ENCODE measurements around the gene CETP. TPM values are rescaled to one million over a fixed set of nuclear protein-coding genes. Genes with fewer than 3 reads are reported as not detected.

Gene CETP
- total RNA-seq, 4 donors from 2014 or later = 0.52 to 0.79 TPM; not detected in 2

GRCh38 chr16:56965149-56966092, 3.7 kb downstream of the CETP start:
- WGBS, 2 donors = 79 to 85% methylated on average over 12 of the region's 12 CpGs
- intact Hi-C loops (cut with DNase I; ENCODE audit: low total_unique reads) = loop anchor here (10.0 kb wide), 1 partner anchor 179 kb away; no protein-coding TSS in a partner anchor
- TF ChIP-seq POLR2A (IDR thresholded peaks at IDR 0.05) = no peak
- TF ChIP-seq CTCF (IDR thresholded peaks at IDR 0.05) = no peak

GRCh38 chr16:56966093-56966475, 4.3 kb downstream of the CETP start:
- no peak overlapping the region for H3K4me3 ChIP-seq (ENCODE audit: low read depth, poor library complexity, severe bottlenecking)
- intact Hi-C loops (cut with DNase I; ENCODE audit: low total_unique reads) = loop anchor here (10.0 kb wide), 1 partner anchor 179 kb away; no protein-coding TSS in a partner anchor
- 77 to 78% methylated on average over 3 of the region's 3 CpGs for WGBS, 2 donors
- TF ChIP-seq POLR2A (IDR thresholded peaks at IDR 0.05) (no peak), CTCF (IDR thresholded peaks at IDR 0.05) (no peak)
- DNase-seq (ENCODE audit: low spot score in 2 of 2) = no peak

More at GRCh38 chr16:56965149-56966092, 3.7 kb downstream of the CETP start:
- DNase-seq (ENCODE audit: low spot score in 2 of 2) = no peak
- H3K4me3 ChIP-seq (ENCODE audit: low read depth, poor library complexity, severe bottlenecking) = no peak overlapping the region

DNA sequence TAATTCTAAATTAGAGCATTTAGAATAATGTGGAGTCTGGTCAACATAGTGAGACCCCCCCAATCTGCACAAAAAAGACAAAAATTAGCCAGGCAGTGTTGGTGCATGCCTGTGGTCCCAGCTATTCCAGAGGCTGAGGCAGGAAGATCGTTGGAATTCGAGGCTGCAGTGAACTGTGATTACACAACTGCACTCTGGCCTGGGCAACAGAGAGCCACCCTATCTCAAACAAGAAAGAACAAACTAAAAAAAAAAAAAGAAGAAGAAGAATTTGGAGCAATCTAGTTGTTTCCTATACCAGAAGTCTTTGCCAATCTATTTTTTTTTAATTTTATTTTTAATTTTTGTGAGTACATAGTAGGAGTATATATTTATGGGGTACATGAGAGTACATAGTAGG, 6.0 kb downstream of the CETP start:
- TF ChIP-seq POLR2A (IDR thresholded peaks at IDR 0.05) (no peak), CTCF (IDR thresholded peaks at IDR 0.05) (no peak)
- WGBS, 2 donors = 43 to 51% methylated on average over 2 of the region's 2 CpGs
- intact Hi-C loops (cut with DNase I; ENCODE audit: low total_unique reads) = loop anchor here (10.0 kb wide), 1 partner anchor 177 kb away; no protein-coding TSS in a partner anchor

GRCh38 chr16:56969769-56970168, 8.0 kb downstream of the CETP start:
- 89 to 98% methylated on average over 4 to 7 of the region's 7 CpGs for WGBS, 2 donors
- no peak overlapping the region for H3K4me3 ChIP-seq (ENCODE audit: low read depth, poor library complexity, severe bottlenecking)
- intact Hi-C loops (cut with DNase I; ENCODE audit: low total_unique reads) = loop anchor here (10.0 kb wide), 1 partner anchor 175 kb away; no protein-coding TSS in a partner anchor
- TF ChIP-seq CTCF (IDR thresholded peaks at IDR 0.05) (no peak), POLR2A (IDR thresholded peaks at IDR 0.05) (no peak)
- no peak for DNase-seq (ENCODE audit: low spot score in 2 of 2)

More for the DNA sequence above, 6.0 kb downstream of the CETP start:
- H3K4me3 ChIP-seq (ENCODE audit: low read depth, poor library complexity, severe bottlenecking) = no peak overlapping the region
- no peak for DNase-seq (ENCODE audit: low spot score in 2 of 2)

GRCh38 chr16:56970934-56971767, 9.4 kb downstream of the CETP start:
- WGBS, 2 donors = 44 to 58% methylated on average over 8 of the region's 8 CpGs

More at GRCh38 chr16:56970934-56971767, 9.4 kb downstream of the CETP start:
- DNase-seq (ENCODE audit: low spot score in 2 of 2) = no peak
- TF ChIP-seq POLR2A (IDR thresholded peaks at IDR 0.05) = no peak
- TF ChIP-seq CTCF (IDR thresholded peaks at IDR 0.05) = no peak
- intact Hi-C loops (cut with DNase I; ENCODE audit: low total_unique reads) = no loop called here
- no peak overlapping the region for H3K4me3 ChIP-seq (ENCODE audit: low read depth, poor library complexity, severe bottlenecking)

All from lower leg skin (tissue), 4 donors.